ENCODE measurements around the gene PTPN12.

The PTPN12 gene

GRCh38 chr7:77687747-77688144 lies 150.7 kb downstream of the PTPN12 start:
- CTCF ChIA-PET, result interaction anchor here (0.5 kb wide), 1 partner anchor 312 kb away, joined by 4 read pairs; no protein-coding TSS in a partner anchor
- no peak overlapping the region for H3K27ac ChIP-seq
- DNase-seq (ENCODE audit: low spot score), result no peak
- no peak for TF ChIP-seq CTCF (conservative IDR thresholded peaks at IDR 0.05; ENCODE audit: low read depth)
- POLR2A ChIA-PET (ENCODE audit: low non-redundant PET), result no interaction called here
